Neural cell (in vitro differentiated cells): ENCODE data around the gene DTHD1. TPM values are rescaled to one million over a fixed set of nuclear protein-coding genes. Genes with fewer than 3 reads are reported as not detected.

Experiments
- H2AFZ ChIP-seq: fragments of 200-600, 300-800 bp; sonication (generic), shearing (Covaris generic); 2 replicates; pipeline ENCODE4 v1.6.0; 2014; ENCODE audit warnings: low read depth, mild to moderate bottlenecking, antibody characterized with exemption, low read length, moderate library complexity
- H3F3A ChIP-seq: fragments of 200-600 bp; shearing (Covaris generic); 2 replicates; pipeline ENCODE4 v1.6.1; 2016; ENCODE audit warnings: mild to moderate bottlenecking, moderate library complexity, mixed read lengths, antibody characterized with exemption, low read length; ENCODE audit not compliant: insufficient read depth, poor library complexity, severe bottlenecking
- H3K27ac ChIP-seq: fragments of 200-600, 300-800 bp; sonication (generic), shearing (Covaris generic); 2 replicates; pipeline ENCODE4 v1.5.1; 2014; ENCODE audit warnings: mild to moderate bottlenecking, low read length, moderate library complexity
- H3K27me3 ChIP-seq: fragments of 300-800, 200-600 bp; sonication (generic), shearing (Covaris generic); 2 replicates; pipeline ENCODE4 v1.6.0; 2014; ENCODE audit warnings: mild to moderate bottlenecking, low read depth, low read length, moderate library complexity; ENCODE audit not compliant: insufficient read depth
- H3K36me3 ChIP-seq: fragments of 300-800, 200-600 bp; sonication (generic), shearing (Covaris generic); 2 replicates; pipeline ENCODE4 v1.5.1; 2014; ENCODE audit warnings: mild to moderate bottlenecking, antibody characterized with exemption, low read length, moderate library complexity; ENCODE audit not compliant: insufficient read depth
- H3K4me2 ChIP-seq: fragments of 300-800, 200-600 bp; sonication (generic), shearing (Covaris generic); 2 replicates; pipeline ENCODE4 v1.6.0; 2014; ENCODE audit warnings: mild to moderate bottlenecking, low read length
- H3K4me3 ChIP-seq: fragments of 300-800, 200-600 bp; sonication (generic), shearing (Covaris generic); 2 replicates; pipeline ENCODE4 v1.5.1; 2014; ENCODE audit warnings: mild to moderate bottlenecking, low read length, moderate library complexity
- H3K79me2 ChIP-seq: fragments of 200-600 bp; shearing (Covaris generic); replicated peaks from 2 replicates; pipeline ENCODE4 v1.6.0; 2014; ENCODE audit warnings: mild to moderate bottlenecking, low read length, moderate library complexity; ENCODE audit not compliant: insufficient read depth
- H3K9ac ChIP-seq: fragments of 300-800, 200-600 bp; sonication (generic), shearing (Covaris generic); 2 replicates; pipeline ENCODE4 v1.6.1; 2016; ENCODE audit warnings: mild to moderate bottlenecking, low read length, mixed read lengths
- H3K9me2 ChIP-seq: fragments of 200-600 bp; shearing (Covaris generic); 2 replicates; pipeline ENCODE4 v1.6.1; 2016; ENCODE audit warnings: mild to moderate bottlenecking, low read length, mixed read lengths; ENCODE audit not compliant: insufficient read depth
- H3K9me3 ChIP-seq: fragments of 200-600, 300-800 bp; sonication (generic), shearing (Covaris generic); 2 replicates; pipeline ENCODE4 v1.6.1; 2016; ENCODE audit warnings: mild to moderate bottlenecking, mixed run types, low read length, moderate library complexity, mixed read lengths
- H4K20me1 ChIP-seq: fragments of 200-600 bp; shearing (Covaris generic); 2 replicates; pipeline ENCODE4 v1.6.1; 2016; ENCODE audit warnings: mild to moderate bottlenecking, mixed run types; ENCODE audit not compliant: insufficient read depth
- EP300 ChIP-seq: fragments of 450-650 bp; conservative IDR thresholded peaks from 2 replicates; pipeline ENCODE4 v1.6.1; 2014; ENCODE audit warnings: antibody characterized with exemption, mild to moderate bottlenecking, moderate library complexity; ENCODE audit not compliant: poor library complexity, severe bottlenecking
- EZH2 ChIP-seq: fragments of 200-600, 300-800 bp; shearing (Covaris generic), sonication (generic); IDR thresholded peaks from 2 replicates; pipeline ENCODE4 v1.6.1; 2014; ENCODE audit warnings: antibody characterized with exemption, low read length, borderline replicate concordance, mild to moderate bottlenecking; ENCODE audit not compliant: insufficient read depth, poor library complexity, severe bottlenecking
- MXI1 ChIP-seq: fragments of 450-650 bp; conservative IDR thresholded peaks from 2 replicates; pipeline ENCODE4 v1.6.1; 2014; ENCODE audit warnings: antibody characterized with exemption, mild to moderate bottlenecking; ENCODE audit not compliant: poor library complexity, severe bottlenecking
- POLR2AphosphoS5 ChIP-seq: IDR thresholded peaks from 2 replicates; pipeline ENCODE4 v1.6.1; 2012
- RAD21 ChIP-seq: fragments of 450-650 bp; conservative IDR thresholded peaks from 2 replicates; pipeline ENCODE4 v1.6.1; 2014; ENCODE audit warnings: antibody characterized with exemption, mild to moderate bottlenecking, moderate library complexity
- SMC3 ChIP-seq: fragments of 450-650 bp; conservative IDR thresholded peaks from 2 replicates; pipeline ENCODE4 v1.6.1; 2014; ENCODE audit warnings: antibody characterized with exemption, mild to moderate bottlenecking, moderate library complexity; ENCODE audit not compliant: poor library complexity
- TAF1 ChIP-seq: IDR thresholded peaks from 2 replicates; pipeline ENCODE4 v1.6.1; 2012; ENCODE audit warnings: low read depth
- polyA plus RNA-seq: library from polyadenylated mRNA; depleted of rRNA; stranded (reverse); fragments of >200 nt; gene quantifications from 2 replicates; pipeline ENCODE4 v1.2.3, GENCODE V29; 2014
- TF ChIP-seq, protein P1 (sequence below): fragments of 450-650 bp; IDR thresholded peaks from 2 replicates; pipeline ENCODE4 v1.5.1; 2014; ENCODE audit warnings: antibody characterized with exemption, mild to moderate bottlenecking, moderate library complexity; ENCODE audit not compliant: poor library complexity, severe bottlenecking
- TF ChIP-seq, protein P2 (sequence below): IDR thresholded peaks from 2 replicates; pipeline ENCODE4 v1.6.1; 2012; ENCODE audit warnings: borderline replicate concordance

The DTHD1 gene
- polyA plus RNA-seq, 1 donor from 2014 or later = not detected

DNA sequence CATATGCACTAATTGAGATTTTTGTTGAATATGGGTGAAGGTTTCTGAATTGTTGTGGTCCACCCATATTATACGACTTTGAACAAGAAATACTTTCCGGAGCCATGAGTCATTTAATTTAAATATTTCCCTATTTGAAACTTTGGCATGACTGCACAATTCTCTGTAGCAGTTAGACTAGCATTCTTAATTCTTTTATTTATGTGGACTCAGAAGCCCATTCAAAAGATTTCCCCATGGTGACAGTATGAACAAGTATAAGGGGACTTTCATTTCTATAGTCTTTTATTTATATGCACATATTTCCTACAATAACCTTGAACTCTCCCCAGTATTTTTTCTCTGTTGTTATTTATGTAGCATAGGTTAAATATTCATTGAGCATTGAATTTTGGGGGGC, 72.6 kb downstream of the DTHD1 start:
- no peak overlapping the region for H3K9ac ChIP-seq
- H3K36me3 ChIP-seq = no peaks in the 10 kb centered on the region
- H3K9me2 ChIP-seq = no peaks in the 10 kb centered on the region
- H3K27ac ChIP-seq = no peak overlapping the region
- H2AFZ ChIP-seq = no peak overlapping the region
- H3K79me2 ChIP-seq = no peaks in the 10 kb centered on the region
- TF ChIP-seq SMC3 = no peak
- TF ChIP-seq, protein P1, sequence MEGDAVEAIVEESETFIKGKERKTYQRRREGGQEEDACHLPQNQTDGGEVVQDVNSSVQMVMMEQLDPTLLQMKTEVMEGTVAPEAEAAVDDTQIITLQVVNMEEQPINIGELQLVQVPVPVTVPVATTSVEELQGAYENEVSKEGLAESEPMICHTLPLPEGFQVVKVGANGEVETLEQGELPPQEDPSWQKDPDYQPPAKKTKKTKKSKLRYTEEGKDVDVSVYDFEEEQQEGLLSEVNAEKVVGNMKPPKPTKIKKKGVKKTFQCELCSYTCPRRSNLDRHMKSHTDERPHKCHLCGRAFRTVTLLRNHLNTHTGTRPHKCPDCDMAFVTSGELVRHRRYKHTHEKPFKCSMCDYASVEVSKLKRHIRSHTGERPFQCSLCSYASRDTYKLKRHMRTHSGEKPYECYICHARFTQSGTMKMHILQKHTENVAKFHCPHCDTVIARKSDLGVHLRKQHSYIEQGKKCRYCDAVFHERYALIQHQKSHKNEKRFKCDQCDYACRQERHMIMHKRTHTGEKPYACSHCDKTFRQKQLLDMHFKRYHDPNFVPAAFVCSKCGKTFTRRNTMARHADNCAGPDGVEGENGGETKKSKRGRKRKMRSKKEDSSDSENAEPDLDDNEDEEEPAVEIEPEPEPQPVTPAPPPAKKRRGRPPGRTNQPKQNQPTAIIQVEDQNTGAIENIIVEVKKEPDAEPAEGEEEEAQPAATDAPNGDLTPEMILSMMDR = no peak
- H3K4me3 ChIP-seq = no peak overlapping the region
- H3K27me3 ChIP-seq = no peaks in the 10 kb centered on the region
- H4K20me1 ChIP-seq = no peaks in the 10 kb centered on the region
- H3K9me3 ChIP-seq = no peaks in the 10 kb centered on the region
- no peaks in the 10 kb centered on the region for H3F3A ChIP-seq
- H3K4me2 ChIP-seq = no peak overlapping the region

DNA sequence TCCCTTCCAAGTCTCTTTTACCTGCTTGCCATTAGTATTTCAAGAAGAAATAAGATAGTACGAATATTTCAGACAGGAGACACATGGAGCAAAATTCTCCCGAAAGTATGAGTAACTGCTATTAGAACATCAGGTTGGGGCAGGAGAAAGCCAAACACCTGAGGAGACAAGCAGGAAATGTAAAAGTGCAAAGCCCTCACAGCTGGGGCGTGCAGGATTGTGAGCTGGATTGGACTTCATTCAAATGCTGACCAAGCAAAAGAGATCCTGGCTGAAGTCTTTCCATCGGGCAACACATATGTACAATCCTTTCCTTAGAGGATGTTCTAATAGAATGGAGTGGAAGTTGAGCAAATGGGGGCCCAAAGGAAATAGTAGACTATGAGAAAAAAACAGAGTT, 76.8 kb downstream of the DTHD1 start:
- no peaks in the 10 kb centered on the region for H4K20me1 ChIP-seq
- no peaks in the 10 kb centered on the region for H3K9me2 ChIP-seq
- no peaks in the 10 kb centered on the region for H3K36me3 ChIP-seq
- no peak overlapping the region for H3K4me3 ChIP-seq
- no peaks in the 10 kb centered on the region for H3K79me2 ChIP-seq
- H3F3A ChIP-seq = no peaks in the 10 kb centered on the region
- H3K9ac ChIP-seq = no peak overlapping the region
- TF ChIP-seq POLR2AphosphoS5 (no peak), MXI1 (no peak), EP300 (no peak), SMC3 (no peak)
- TF ChIP-seq, protein P2, sequence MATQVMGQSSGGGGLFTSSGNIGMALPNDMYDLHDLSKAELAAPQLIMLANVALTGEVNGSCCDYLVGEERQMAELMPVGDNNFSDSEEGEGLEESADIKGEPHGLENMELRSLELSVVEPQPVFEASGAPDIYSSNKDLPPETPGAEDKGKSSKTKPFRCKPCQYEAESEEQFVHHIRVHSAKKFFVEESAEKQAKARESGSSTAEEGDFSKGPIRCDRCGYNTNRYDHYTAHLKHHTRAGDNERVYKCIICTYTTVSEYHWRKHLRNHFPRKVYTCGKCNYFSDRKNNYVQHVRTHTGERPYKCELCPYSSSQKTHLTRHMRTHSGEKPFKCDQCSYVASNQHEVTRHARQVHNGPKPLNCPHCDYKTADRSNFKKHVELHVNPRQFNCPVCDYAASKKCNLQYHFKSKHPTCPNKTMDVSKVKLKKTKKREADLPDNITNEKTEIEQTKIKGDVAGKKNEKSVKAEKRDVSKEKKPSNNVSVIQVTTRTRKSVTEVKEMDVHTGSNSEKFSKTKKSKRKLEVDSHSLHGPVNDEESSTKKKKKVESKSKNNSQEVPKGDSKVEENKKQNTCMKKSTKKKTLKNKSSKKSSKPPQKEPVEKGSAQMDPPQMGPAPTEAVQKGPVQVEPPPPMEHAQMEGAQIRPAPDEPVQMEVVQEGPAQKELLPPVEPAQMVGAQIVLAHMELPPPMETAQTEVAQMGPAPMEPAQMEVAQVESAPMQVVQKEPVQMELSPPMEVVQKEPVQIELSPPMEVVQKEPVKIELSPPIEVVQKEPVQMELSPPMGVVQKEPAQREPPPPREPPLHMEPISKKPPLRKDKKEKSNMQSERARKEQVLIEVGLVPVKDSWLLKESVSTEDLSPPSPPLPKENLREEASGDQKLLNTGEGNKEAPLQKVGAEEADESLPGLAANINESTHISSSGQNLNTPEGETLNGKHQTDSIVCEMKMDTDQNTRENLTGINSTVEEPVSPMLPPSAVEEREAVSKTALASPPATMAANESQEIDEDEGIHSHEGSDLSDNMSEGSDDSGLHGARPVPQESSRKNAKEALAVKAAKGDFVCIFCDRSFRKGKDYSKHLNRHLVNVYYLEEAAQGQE = no peak
- no peak overlapping the region for H3K27ac ChIP-seq
- no peak overlapping the region for H3K4me2 ChIP-seq
- no peak overlapping the region for H2AFZ ChIP-seq
- no peaks in the 10 kb centered on the region for H3K27me3 ChIP-seq
- no peaks in the 10 kb centered on the region for H3K9me3 ChIP-seq

DNA sequence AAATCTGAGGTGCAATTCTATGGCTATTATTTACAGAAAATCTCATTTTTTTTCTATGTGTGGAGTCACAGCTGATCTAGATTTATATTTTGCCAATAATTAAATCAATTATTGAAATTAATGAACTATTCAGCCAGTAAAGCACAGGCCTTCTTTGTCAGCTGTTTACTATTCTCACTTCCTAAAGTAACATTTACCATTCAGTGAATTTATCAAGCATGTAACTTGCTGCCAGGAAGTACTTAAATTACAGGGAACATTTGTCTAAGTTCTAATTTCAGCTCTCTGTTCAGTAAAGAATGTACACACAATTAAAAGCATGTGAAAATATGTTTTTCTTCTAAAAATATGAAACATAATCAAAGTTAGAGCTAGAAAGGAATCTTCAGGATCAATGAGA, 79.3 kb downstream of the DTHD1 start:
- Histone ChIP-seq H3K9ac (no peak overlapping the region), H3K27me3 (no peaks in the 10 kb centered on the region), H4K20me1 (no peaks in the 10 kb centered on the region), H3K36me3 (no peaks in the 10 kb centered on the region), H3K9me3 (no peaks in the 10 kb centered on the region), H3K9me2 (no peaks in the 10 kb centered on the region), H2AFZ (no peak overlapping the region), H3K4me2 (no peak overlapping the region), H3K27ac (no peak overlapping the region), H3F3A (no peaks in the 10 kb centered on the region), H3K79me2 (no peaks in the 10 kb centered on the region), H3K4me3 (no peak overlapping the region)
- TF ChIP-seq SMC3 (no peak), MXI1 (no peak), POLR2AphosphoS5 (no peak), RAD21 (no peak), TAF1 (no peak), EP300 (no peak), EZH2 (no peak)
- TF ChIP-seq, protein P2 = no peak
- TF ChIP-seq, protein P1 = no peak
